HepG2 (cell line): ENCODE results near the gene MRPL20. TPM values are rescaled to one million over a fixed set of nuclear protein-coding genes. Genes with fewer than 3 reads are reported as not detected.

Source experiments
- BORCS8-MEF2B ChIP-seq: sonication (generic); formaldehyde crosslinking; IDR thresholded peaks from 2 replicates; pipeline ENCODE4 v1.8.0; 2022; ENCODE audit warnings: mild to moderate bottlenecking, missing genetic modification reagents
- E2F2 ChIP-seq: sonication (generic); formaldehyde crosslinking; IDR thresholded peaks from 2 replicates; pipeline ENCODE4 v1.4.0; 2020; ENCODE audit warnings: missing genetic modification reagents, borderline replicate concordance
- FLYWCH1 ChIP-seq: sonication (generic); formaldehyde crosslinking; IDR thresholded peaks from 2 replicates; pipeline ENCODE4 v1.8.1; 2023; ENCODE audit warnings: mild to moderate bottlenecking, missing genetic modification reagents
- GATAD2A ChIP-seq: IDR thresholded peaks from 2 replicates; pipeline ENCODE4 v1.6.1; 2016
- IKZF1 ChIP-seq: fragments of 450-650 bp; IDR thresholded peaks from 2 replicates; pipeline ENCODE4 v1.7.1; 2016
- IKZF4 ChIP-seq: sonication (generic); formaldehyde crosslinking; IDR thresholded peaks from 2 replicates; pipeline ENCODE4 v1.5.1; 2020; ENCODE audit warnings: borderline replicate concordance, mild to moderate bottlenecking, low read depth, missing genetic modification reagents; ENCODE audit errors: not compliant biosample characterization
- KLF13 ChIP-seq: sonication (generic); formaldehyde crosslinking; IDR thresholded peaks from 2 replicates; pipeline ENCODE4 v1.4.0; 2020; ENCODE audit warnings: mild to moderate bottlenecking, missing genetic modification reagents
- MED8 ChIP-seq: sonication (generic); formaldehyde crosslinking; IDR thresholded peaks from 2 replicates; pipeline ENCODE4 v1.8.1; 2023; ENCODE audit warnings: mild to moderate bottlenecking, missing genetic modification reagents; ENCODE audit not compliant: insufficient replicate concordance
- NFRKB ChIP-seq: fragments of 450-650 bp; IDR thresholded peaks from 2 replicates; pipeline ENCODE4 v1.6.1; 2017
- PPARG ChIP-seq: conservative IDR thresholded peaks from 2 replicates; pipeline ENCODE4 v1.6.1; 2016; ENCODE audit warnings: missing biosample characterization, missing genetic modification reagents
- SNAPC2 ChIP-seq: sonication (generic); formaldehyde crosslinking; IDR thresholded peaks from 2 replicates; pipeline ENCODE4 v1.8.1; 2022; ENCODE audit warnings: mild to moderate bottlenecking, missing genetic modification reagents
- TAF1 ChIP-seq: sonication (generic); formaldehyde crosslinking; IDR thresholded peaks from 2 replicates; pipeline ENCODE4 v1.4.0; 2020; ENCODE audit warnings: missing genetic modification reagents
- UBTF ChIP-seq: sonication (generic); formaldehyde crosslinking; IDR thresholded peaks from 2 replicates; pipeline ENCODE4 v1.4.0; 2020; ENCODE audit warnings: mild to moderate bottlenecking, missing genetic modification reagents
- ZNF143 ChIP-seq: sonication (generic); formaldehyde crosslinking; IDR thresholded peaks from 2 replicates; pipeline ENCODE4 v1.4.0; 2020; ENCODE audit warnings: missing genetic modification reagents
- ZNF160 ChIP-seq: sonication (generic); formaldehyde crosslinking; IDR thresholded peaks from 2 replicates; pipeline ENCODE4 v1.8.0; 2022; ENCODE audit warnings: mild to moderate bottlenecking, inconsistent platforms, missing genetic modification reagents
- ZNF33A ChIP-seq: sonication (generic); formaldehyde crosslinking; IDR thresholded peaks from 2 replicates; pipeline ENCODE4 v1.5.1; 2020; ENCODE audit warnings: missing genetic modification reagents, mild to moderate bottlenecking, moderate library complexity, borderline replicate concordance
- ZNF501 ChIP-seq: sonication (generic); formaldehyde crosslinking; IDR thresholded peaks from 2 replicates; pipeline ENCODE4 v1.5.1; 2020; ENCODE audit warnings: mild to moderate bottlenecking, moderate library complexity, missing genetic modification reagents
- ZNF883 ChIP-seq: sonication (generic); formaldehyde crosslinking; IDR thresholded peaks from 2 replicates; pipeline ENCODE4 v1.5.1; 2020; ENCODE audit warnings: mild to moderate bottlenecking, missing genetic modification reagents; ENCODE audit errors: not compliant biosample characterization
- polyA plus RNA-seq, 8 experiments: library from polyadenylated mRNA; depleted of rRNA in 3 of 8; stranded (reverse) in 7 of 8; unstranded in 1 of 8; fragments of >200 nt; fragmentation: Illumina TruSeq in 4 of 8; extraction: Trizol in 4 of 8; gene quantifications; 2 replicates each; pipeline versions ENCODE4 v1.2.1 to v1.2.3, GENCODE V29; 2011 to 2016; ENCODE audit warnings: low read depth in 4 of 8, missing spikeins in 1 of 8, mixed read lengths in 1 of 8; ENCODE audit not compliant: insufficient read depth in 1 of 8
- total RNA-seq, 5 experiments: library from RNA; depleted of rRNA; stranded (reverse); fragments of >200 nt; fragmentation: Illumina TruSeq; extraction: Trizol; gene quantifications; 2 replicates each; pipeline ENCODE4 v1.2.3, GENCODE V29; 2016; ENCODE audit warnings: low read depth in 1 of 5
- TF ChIP-seq, protein P1 (sequence below): IDR thresholded peaks from 2 replicates; pipeline ENCODE4 v1.6.1; 2012; ENCODE audit warnings: low read depth, low read length, improper control_type of control experiment
- TF ChIP-seq, protein P2 (sequence below): sonication (generic); formaldehyde crosslinking; IDR thresholded peaks from 2 replicates; pipeline ENCODE4 v1.4.0; 2020; ENCODE audit warnings: missing genetic modification reagents, mild to moderate bottlenecking, borderline replicate concordance
- TF ChIP-seq, protein P3 (sequence below): sonication (generic); formaldehyde crosslinking; conservative IDR thresholded peaks from 2 replicates; pipeline ENCODE4 v1.5.0; 2020; ENCODE audit warnings: missing genetic modification reagents

Gene MRPL20
- total and polyA plus RNA-seq, 2 of the 13 experiments (the other 11 are each of a cell fraction or from before 2014, with no cell fraction given) = 59.2 to 127 TPM

DNA sequence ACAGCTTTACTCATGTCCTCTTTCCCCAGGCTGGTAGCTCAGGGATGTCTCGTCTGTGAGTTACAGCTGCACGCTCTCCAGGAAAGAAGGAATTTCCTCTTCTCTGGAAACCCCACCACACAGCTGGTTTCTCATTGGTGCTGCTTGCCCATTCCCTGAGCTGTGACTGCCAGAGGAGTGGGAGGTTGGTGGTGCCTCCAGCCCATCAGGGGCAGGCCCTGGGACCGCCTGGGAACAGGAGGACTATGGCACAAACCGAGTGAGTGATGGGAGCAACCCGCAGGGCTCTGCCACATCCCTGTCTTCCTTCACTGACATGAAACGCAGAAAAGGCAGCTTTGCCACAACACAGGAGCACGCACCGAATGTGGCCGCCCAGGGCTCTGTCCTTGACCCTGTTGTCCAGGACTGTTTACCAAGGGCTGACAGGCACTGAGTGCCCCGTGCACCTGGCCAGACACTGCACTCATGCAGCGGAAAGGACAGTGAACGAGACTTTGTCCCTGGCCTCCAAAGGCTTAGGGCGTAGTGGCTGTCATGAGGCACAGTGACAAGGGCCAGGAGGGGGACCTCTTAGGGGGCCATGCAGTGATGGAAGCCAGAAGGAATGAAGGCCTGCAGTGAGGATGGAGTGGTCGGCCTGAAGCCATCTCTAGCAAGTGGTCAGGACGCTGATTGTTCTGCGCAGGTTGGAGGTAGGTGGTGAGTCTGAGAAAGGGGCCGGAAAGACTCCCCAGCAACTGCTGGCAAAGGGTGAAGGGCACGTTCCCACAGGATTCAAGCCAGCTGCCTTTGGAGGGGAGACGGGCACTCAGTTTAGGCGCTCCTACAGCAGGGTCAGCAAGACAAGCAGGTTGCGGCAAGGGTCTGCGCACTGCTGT lies 6.3 kb downstream of the MRPL20 start (continued):
- TF ChIP-seq ZNF883 (no peak), BORCS8-MEF2B (CRISPR knock-in tag) (peak; percentile 87), UBTF (peak; percentile 91), TAF1 (CRISPR knock-in tag) (peak; percentile 75), IKZF4 (CRISPR knock-in tag) (no peak), KLF13 (no peak), PPARG (CRISPR knock-in tag) (peak; percentile 79; the same call in 1 of the 2 replicates), IKZF1 (no peak), FLYWCH1 (CRISPR knock-in tag) (no peak), SNAPC2 (peak; percentile 64), ZNF160 (CRISPR knock-in tag) (peak; percentile 84; the same call in 1 of the 2 replicates), E2F2 (CRISPR knock-in tag) (no peak), ZNF501 (CRISPR knock-in tag) (peak; percentile 95), GATAD2A (CRISPR knock-in tag) (peak; percentile 96), ZNF33A (no peak), ZNF143 (CRISPR knock-in tag) (peak; percentile 75), NFRKB (no peak), MED8 (CRISPR knock-in tag) (peak; percentile 85)
- TF ChIP-seq, protein P1, sequence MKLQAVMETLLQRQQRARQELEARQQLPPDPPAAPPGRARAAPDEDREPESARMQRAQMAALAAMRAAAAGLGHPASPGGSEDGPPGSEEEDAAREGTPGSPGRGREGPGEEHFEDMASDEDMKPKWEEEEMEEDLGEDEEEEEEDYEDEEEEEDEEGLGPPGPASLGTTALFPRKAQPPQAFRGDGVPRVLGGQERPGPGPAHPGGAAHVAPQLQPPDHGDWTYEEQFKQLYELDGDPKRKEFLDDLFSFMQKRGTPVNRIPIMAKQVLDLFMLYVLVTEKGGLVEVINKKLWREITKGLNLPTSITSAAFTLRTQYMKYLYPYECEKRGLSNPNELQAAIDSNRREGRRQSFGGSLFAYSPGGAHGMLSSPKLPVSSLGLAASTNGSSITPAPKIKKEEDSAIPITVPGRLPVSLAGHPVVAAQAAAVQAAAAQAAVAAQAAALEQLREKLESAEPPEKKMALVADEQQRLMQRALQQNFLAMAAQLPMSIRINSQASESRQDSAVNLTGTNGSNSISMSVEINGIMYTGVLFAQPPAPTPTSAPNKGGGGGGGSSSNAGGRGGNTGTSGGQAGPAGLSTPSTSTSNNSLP = no peak
- TF ChIP-seq, protein P2, sequence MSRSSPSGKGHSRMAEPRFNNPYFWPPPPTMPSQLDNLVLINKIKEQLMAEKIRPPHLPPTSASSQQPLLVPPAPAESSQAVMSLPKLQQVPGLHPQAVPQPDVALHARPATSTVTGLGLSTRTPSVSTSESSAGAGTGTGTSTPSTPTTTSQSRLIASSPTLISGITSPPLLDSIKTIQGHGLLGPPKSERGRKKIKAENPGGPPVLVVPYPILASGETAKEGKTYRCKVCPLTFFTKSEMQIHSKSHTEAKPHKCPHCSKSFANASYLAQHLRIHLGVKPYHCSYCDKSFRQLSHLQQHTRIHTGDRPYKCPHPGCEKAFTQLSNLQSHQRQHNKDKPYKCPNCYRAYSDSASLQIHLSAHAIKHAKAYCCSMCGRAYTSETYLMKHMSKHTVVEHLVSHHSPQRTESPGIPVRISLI = peak; percentile 67; the same call in 1 of the 2 replicates
- TF ChIP-seq, protein P3, sequence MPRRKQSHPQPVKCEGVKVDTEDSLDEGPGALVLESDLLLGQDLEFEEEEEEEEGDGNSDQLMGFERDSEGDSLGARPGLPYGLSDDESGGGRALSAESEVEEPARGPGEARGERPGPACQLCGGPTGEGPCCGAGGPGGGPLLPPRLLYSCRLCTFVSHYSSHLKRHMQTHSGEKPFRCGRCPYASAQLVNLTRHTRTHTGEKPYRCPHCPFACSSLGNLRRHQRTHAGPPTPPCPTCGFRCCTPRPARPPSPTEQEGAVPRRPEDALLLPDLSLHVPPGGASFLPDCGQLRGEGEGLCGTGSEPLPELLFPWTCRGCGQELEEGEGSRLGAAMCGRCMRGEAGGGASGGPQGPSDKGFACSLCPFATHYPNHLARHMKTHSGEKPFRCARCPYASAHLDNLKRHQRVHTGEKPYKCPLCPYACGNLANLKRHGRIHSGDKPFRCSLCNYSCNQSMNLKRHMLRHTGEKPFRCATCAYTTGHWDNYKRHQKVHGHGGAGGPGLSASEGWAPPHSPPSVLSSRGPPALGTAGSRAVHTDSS = no peak
